ENCODE results near the gene ZXDC.

The ZXDC gene

GRCh38 chr3:126488185-126488584 lies 12.5 kb upstream of the ZXDC start:
- Histone ChIP-seq H3K36me3 (ENCODE audit: control insufficient read depth, low read length) (no peaks in the 10 kb centered on the region), H3K4me2 (ENCODE audit: low read length) (no peak overlapping the region), H3K4me1 (ENCODE audit: control insufficient read depth, low read length) (no peaks in the 10 kb centered on the region), H3K9me3 (ENCODE audit: control insufficient read depth, insufficient read depth, low read length) (no peaks in the 10 kb centered on the region), H3K79me2 (ENCODE audit: control insufficient read depth, low read length) (no peaks in the 10 kb centered on the region), H3K27ac (ENCODE audit: low read depth, low read length) (no peak overlapping the region), H3K4me3 (ENCODE audit: low read length) (no peak overlapping the region), H3K9me2 (replicated peaks; ENCODE audit: control insufficient read depth, low read length) (no peaks in the 10 kb centered on the region), H3F3A (ENCODE audit: control insufficient read depth, insufficient read depth) (no peaks in the 10 kb centered on the region), H3K27me3 (ENCODE audit: control insufficient read depth, low read length) (no peaks in the 10 kb centered on the region), H4K20me1 (ENCODE audit: control insufficient read depth, insufficient read depth, low read depth, low read length) (no peaks in the 10 kb centered on the region)
- TF ChIP-seq CTCF (IDR thresholded peaks at IDR 0.05; ENCODE audit: low read depth, low read length, poor library complexity, severe bottlenecking) (no peak), EZH2phosphoT487 (IDR thresholded peaks at IDR 0.05; ENCODE audit: borderline replicate concordance, low read length) (no peak)

GRCh38 chr3:126487151-126487771 lies 11.6 kb upstream of the ZXDC start:
- H4K20me1 ChIP-seq (ENCODE audit: control insufficient read depth, insufficient read depth, low read depth, low read length) = no peaks in the 10 kb centered on the region
- no peaks in the 10 kb centered on the region for H3K4me1 ChIP-seq (ENCODE audit: control insufficient read depth, low read length)
- H3K79me2 ChIP-seq (ENCODE audit: control insufficient read depth, low read length) = no peaks in the 10 kb centered on the region
- H3K36me3 ChIP-seq (ENCODE audit: control insufficient read depth, low read length) = no peaks in the 10 kb centered on the region
- H3K4me2 ChIP-seq (ENCODE audit: low read length) = no peak overlapping the region
- H3K9me2 ChIP-seq (replicated peaks; ENCODE audit: control insufficient read depth, low read length) = no peaks in the 10 kb centered on the region
- H3K27ac ChIP-seq (ENCODE audit: low read depth, low read length) = no peak overlapping the region
- no peaks in the 10 kb centered on the region for H3K9me3 ChIP-seq (ENCODE audit: control insufficient read depth, insufficient read depth, low read length)
- no peak for TF ChIP-seq EZH2phosphoT487 (IDR thresholded peaks at IDR 0.05; ENCODE audit: borderline replicate concordance, low read length)
- H3K4me3 ChIP-seq (ENCODE audit: low read length) = no peak overlapping the region
- H3F3A ChIP-seq (ENCODE audit: control insufficient read depth, insufficient read depth) = no peaks in the 10 kb centered on the region
- no peaks in the 10 kb centered on the region for H3K27me3 ChIP-seq (ENCODE audit: control insufficient read depth, low read length)

GRCh38 chr3:126486360-126486847 lies 10.7 kb upstream of the ZXDC start:
- Histone ChIP-seq H3K9me2 (replicated peaks; ENCODE audit: control insufficient read depth, low read length) (no peaks in the 10 kb centered on the region), H3K36me3 (ENCODE audit: control insufficient read depth, low read length) (no peaks in the 10 kb centered on the region), H3K4me3 (ENCODE audit: low read length) (no peak overlapping the region), H3F3A (ENCODE audit: control insufficient read depth, insufficient read depth) (no peaks in the 10 kb centered on the region), H3K79me2 (ENCODE audit: control insufficient read depth, low read length) (no peaks in the 10 kb centered on the region), H3K27ac (ENCODE audit: low read depth, low read length) (no peak overlapping the region), H3K4me2 (ENCODE audit: low read length) (no peak overlapping the region), H4K20me1 (ENCODE audit: control insufficient read depth, insufficient read depth, low read depth, low read length) (no peaks in the 10 kb centered on the region), H3K4me1 (ENCODE audit: control insufficient read depth, low read length) (no peaks in the 10 kb centered on the region), H3K27me3 (ENCODE audit: control insufficient read depth, low read length) (no peaks in the 10 kb centered on the region), H3K9me3 (ENCODE audit: control insufficient read depth, insufficient read depth, low read length) (no peaks in the 10 kb centered on the region)
- TF ChIP-seq CTCF (IDR thresholded peaks at IDR 0.05; ENCODE audit: low read depth, low read length, poor library complexity, severe bottlenecking) = no peak
- no peak for TF ChIP-seq EZH2phosphoT487 (IDR thresholded peaks at IDR 0.05; ENCODE audit: borderline replicate concordance, low read length)

- H3K27ac ChIP-seq (ENCODE audit: low read depth, low read length) = no peak overlapping the region
- TF ChIP-seq CTCF (IDR thresholded peaks at IDR 0.05; ENCODE audit: low read depth, low read length, poor library complexity, severe bottlenecking) (no peak), EZH2phosphoT487 (IDR thresholded peaks at IDR 0.05; ENCODE audit: borderline replicate concordance, low read length) (no peak)
- no peaks in the 10 kb centered on the region for H3K9me3 ChIP-seq (ENCODE audit: control insufficient read depth, insufficient read depth, low read length)
- no peaks in the 10 kb centered on the region for H3K79me2 ChIP-seq (ENCODE audit: control insufficient read depth, low read length)
- H3K4me3 ChIP-seq (ENCODE audit: low read length) = no peak overlapping the region
- no peaks in the 10 kb centered on the region for H3F3A ChIP-seq (ENCODE audit: control insufficient read depth, insufficient read depth)
- H4K20me1 ChIP-seq (ENCODE audit: control insufficient read depth, insufficient read depth, low read depth, low read length) = no peaks in the 10 kb centered on the region
- H3K9me2 ChIP-seq (replicated peaks; ENCODE audit: control insufficient read depth, low read length) = no peaks in the 10 kb centered on the region
- H3K36me3 ChIP-seq (ENCODE audit: control insufficient read depth, low read length) = no peaks in the 10 kb centered on the region
- no peaks in the 10 kb centered on the region for H3K27me3 ChIP-seq (ENCODE audit: control insufficient read depth, low read length)
- no peaks in the 10 kb centered on the region for H3K4me1 ChIP-seq (ENCODE audit: control insufficient read depth, low read length)
- no peak overlapping the region for H3K4me2 ChIP-seq (ENCODE audit: low read length)
Measured at GRCh38 chr3:126485956-126486355, 10.3 kb upstream of the ZXDC start.

Measured in DOHH2 (cell line).